Liver (tissue), 9 donors: ENCODE data around the gene CCR9. TPM values are rescaled to one million over a fixed set of nuclear protein-coding genes. Genes with fewer than 3 reads are reported as not detected.

Experiments used
- DNase-seq: peaks from one replicate; pipeline ENCODE4 v3.0.0-alpha.2; 2017; ENCODE audit warnings: low spot score
- H3K27ac ChIP-seq, 2 donors: one replicate each; pipeline ENCODE4 v1.7.0; 2013; ENCODE audit warnings: inconsistent platforms in 2 of 2, low read length in 2 of 2, control low read depth in 1 of 2, low read depth in 1 of 2, mild to moderate bottlenecking in 1 of 2
- H3K27me3 ChIP-seq, 4 donors: one replicate each; pipeline versions ENCODE4 v1.6.1 to v1.7.0; 2013; ENCODE audit warnings: low read length in 3 of 4, inconsistent platforms in 1 of 4, mild to moderate bottlenecking in 1 of 4, moderate library complexity in 1 of 4; ENCODE audit not compliant: control insufficient read depth in 4 of 4, insufficient read depth in 4 of 4
- H3K36me3 ChIP-seq, 4 donors: one replicate each; pipeline versions ENCODE4 v1.6.1 to v1.7.0; 2013; ENCODE audit warnings: low read length in 3 of 4, mild to moderate bottlenecking in 3 of 4, low read depth in 1 of 4, moderate library complexity in 1 of 4; ENCODE audit not compliant: control insufficient read depth in 4 of 4, insufficient read depth in 3 of 4
- H3K4me1 ChIP-seq, 4 donors: one replicate each; pipeline versions ENCODE4 v1.6.1 to v1.7.0; 2013; ENCODE audit warnings: low read length in 3 of 4, mild to moderate bottlenecking in 3 of 4, moderate library complexity in 1 of 4; ENCODE audit not compliant: control insufficient read depth in 4 of 4, insufficient read depth in 4 of 4
- H3K4me3 ChIP-seq, 3 donors: one replicate each; pipeline versions ENCODE4 v1.6.1 to v1.7.0; 2013; ENCODE audit warnings: low read length in 3 of 3, control low read depth in 1 of 3, low read depth in 1 of 3, mild to moderate bottlenecking in 1 of 3
- H3K9ac ChIP-seq, 2 donors: one replicate each; pipeline ENCODE4 v1.7.0; 2013; ENCODE audit warnings: low read length in 2 of 2, mild to moderate bottlenecking in 2 of 2, moderate library complexity in 2 of 2, control low read depth in 1 of 2, low read depth in 1 of 2
- H3K9me3 ChIP-seq, 4 donors: one replicate each; pipeline versions ENCODE4 v1.6.1 to v1.7.0; 2013; ENCODE audit warnings: low read length in 3 of 4; ENCODE audit not compliant: control insufficient read depth in 4 of 4
- EGR1 ChIP-seq, 2 donors: IDR thresholded peaks; 2 replicates each; pipeline ENCODE4 v1.6.1; 2016 to 2018; ENCODE audit warnings: antibody characterized with exemption in 2 of 2, low read depth in 2 of 2
- FOXA1 ChIP-seq: IDR thresholded peaks from 2 replicates; pipeline ENCODE4 v1.6.1; 2016; ENCODE audit warnings: antibody characterized with exemption
- FOXA2 ChIP-seq: IDR thresholded peaks from 2 replicates; pipeline ENCODE4 v1.6.1; 2016; ENCODE audit warnings: antibody characterized with exemption
- GABPA ChIP-seq, 2 donors: IDR thresholded peaks in 1 of 2; conservative IDR thresholded peaks in 1 of 2; 2 replicates each; pipeline ENCODE4 v1.6.1; 2016; ENCODE audit warnings: antibody characterized with exemption in 2 of 2, mild to moderate bottlenecking in 1 of 2, moderate library complexity in 1 of 2
- HNF4A ChIP-seq, 2 donors: conservative IDR thresholded peaks; 2 replicates each; pipeline ENCODE4 v1.6.1; 2016; ENCODE audit warnings: antibody characterized with exemption in 2 of 2, mild to moderate bottlenecking in 2 of 2
- HNF4G ChIP-seq: IDR thresholded peaks from 2 replicates; pipeline ENCODE4 v1.6.1; 2016; ENCODE audit warnings: antibody characterized with exemption
- JUND ChIP-seq, 2 donors: IDR thresholded peaks; 2 replicates each; pipeline ENCODE4 v1.6.1; 2016; ENCODE audit warnings: antibody characterized with exemption in 2 of 2
- NR2F2 ChIP-seq: IDR thresholded peaks from 2 replicates; pipeline ENCODE4 v1.6.1; 2016; ENCODE audit warnings: antibody characterized with exemption
- RAD21 ChIP-seq, 2 donors: IDR thresholded peaks; 2 replicates each; pipeline ENCODE4 v1.6.1; 2016; ENCODE audit warnings: antibody characterized with exemption in 2 of 2, mild to moderate bottlenecking in 2 of 2
- RXRA ChIP-seq, 2 donors: IDR thresholded peaks; 2 replicates each; pipeline ENCODE4 v1.6.1; 2017 to 2018; ENCODE audit warnings: antibody characterized with exemption in 2 of 2, mild to moderate bottlenecking in 1 of 2
- SP1 ChIP-seq: IDR thresholded peaks from 2 replicates; pipeline ENCODE4 v1.6.1; 2018; ENCODE audit warnings: antibody characterized with exemption, mild to moderate bottlenecking
- TAF1 ChIP-seq: conservative IDR thresholded peaks from 2 replicates; pipeline ENCODE4 v1.6.1; 2016; ENCODE audit warnings: antibody characterized with exemption, mild to moderate bottlenecking
- YY1 ChIP-seq: IDR thresholded peaks from 2 replicates; pipeline ENCODE4 v1.6.1; 2016; ENCODE audit warnings: antibody characterized with exemption, mild to moderate bottlenecking
- WGBS: extraction: QIAGEN DNeasy Blood & Tissue Kit; methylation state at CpG from one replicate; pipeline ENCODE4 v1.1.7; 2013; 5-methylcytosine and 5-hydroxymethylcytosine counted together
- polyA plus RNA-seq, 2 donors: library from polyadenylated mRNA; stranded (reverse) in 1 of 2; unstranded in 1 of 2; fragments of 200-250 nt in 1 of 2; fragments of >200 nt in 1 of 2; fragmentation: Nextera tagmentation in 1 of 2; extraction: Ambion mirVana in 1 of 2; gene quantifications; one replicate each; pipeline versions ENCODE4 v1.2.1 to v1.2.3, GENCODE V29; 2013 to 2015
- total RNA-seq, 2 donors: library from RNA; depleted of rRNA; stranded (reverse); fragments of >200 nt; gene quantifications; one replicate each; pipeline ENCODE4 v1.2.3, GENCODE V29; 2014
- TF ChIP-seq, protein P1 (sequence below): IDR thresholded peaks from 2 replicates; pipeline ENCODE4 v1.6.1; 2016; ENCODE audit warnings: antibody characterized with exemption
- TF ChIP-seq, protein P2 (sequence below): IDR thresholded peaks from 2 replicates; pipeline ENCODE4 v1.6.1; 2016; ENCODE audit warnings: antibody characterized with exemption
- TF ChIP-seq, protein P3 (sequence below): IDR thresholded peaks from 2 replicates; pipeline ENCODE4 v1.6.1; 2016; ENCODE audit warnings: antibody characterized with exemption, mild to moderate bottlenecking
- TF ChIP-seq, protein P4 (sequence below): fragments of 150-350 bp; IDR thresholded peaks from 2 replicates; pipeline ENCODE4 v1.5.1; 2017; ENCODE audit warnings: improper control_type of control experiment, low read depth, low read length; ENCODE audit not compliant: missing input control
- donor health status: healthy.
- donor health status: healthy.
- donor health status: healthy.
- donor health status: healthy.
- donor health status: healthy.

Gene CCR9
- total and polyA plus RNA-seq, 4 donors = 0.28 TPM; not detected in 3

DNA sequence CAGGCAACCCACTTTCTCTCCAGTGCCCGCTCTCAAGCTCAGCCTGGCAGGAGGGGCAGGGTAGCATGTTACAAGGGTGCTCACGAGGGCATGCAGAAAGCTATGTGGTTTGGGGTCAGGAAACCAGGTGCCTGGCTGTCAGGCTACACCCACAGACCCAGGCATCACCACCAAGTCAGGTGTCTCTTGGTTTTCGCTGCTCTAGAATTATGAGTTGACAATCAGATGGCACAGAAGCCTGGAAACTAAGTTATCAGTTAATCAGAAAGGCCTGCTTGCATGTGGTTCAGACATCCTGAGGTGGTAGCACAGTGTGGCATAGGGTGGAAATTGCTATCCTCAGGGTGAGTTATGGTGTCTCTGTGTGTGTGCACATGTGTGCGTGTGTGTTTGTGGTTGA, 16.2 kb upstream of the CCR9 start:
- Histone ChIP-seq H3K36me3 (no peaks in the 10 kb centered on the region), H3K27me3 (no peaks in the 10 kb centered on the region), H3K9me3 (no peaks in the 10 kb centered on the region), H3K27ac (no peak overlapping the region), H3K9ac (no peak overlapping the region), H3K4me3 (no peak overlapping the region), H3K4me1 (no peaks in the 10 kb centered on the region)
- TF ChIP-seq EGR1 (IDR thresholded peaks at IDR 0.05; ENCODE audit: low read depth in 2 of 2) (no peak), NR2F2 (no peak), RAD21 (IDR thresholded peaks at IDR 0.05) (no peak), TAF1 (no peak), FOXA1 (no peak), SP1 (no peak), HNF4A (conservative IDR thresholded peaks at IDR 0.05) (no peak), YY1 (no peak), JUND (IDR thresholded peaks at IDR 0.05) (no peak), GABPA (IDR thresholded peaks at IDR 0.05 in 1 of 2, conservative IDR thresholded peaks at IDR 0.05 in 1 of 2) (no peak), HNF4G (no peak), FOXA2 (no peak)
- TF ChIP-seq, protein P1, sequence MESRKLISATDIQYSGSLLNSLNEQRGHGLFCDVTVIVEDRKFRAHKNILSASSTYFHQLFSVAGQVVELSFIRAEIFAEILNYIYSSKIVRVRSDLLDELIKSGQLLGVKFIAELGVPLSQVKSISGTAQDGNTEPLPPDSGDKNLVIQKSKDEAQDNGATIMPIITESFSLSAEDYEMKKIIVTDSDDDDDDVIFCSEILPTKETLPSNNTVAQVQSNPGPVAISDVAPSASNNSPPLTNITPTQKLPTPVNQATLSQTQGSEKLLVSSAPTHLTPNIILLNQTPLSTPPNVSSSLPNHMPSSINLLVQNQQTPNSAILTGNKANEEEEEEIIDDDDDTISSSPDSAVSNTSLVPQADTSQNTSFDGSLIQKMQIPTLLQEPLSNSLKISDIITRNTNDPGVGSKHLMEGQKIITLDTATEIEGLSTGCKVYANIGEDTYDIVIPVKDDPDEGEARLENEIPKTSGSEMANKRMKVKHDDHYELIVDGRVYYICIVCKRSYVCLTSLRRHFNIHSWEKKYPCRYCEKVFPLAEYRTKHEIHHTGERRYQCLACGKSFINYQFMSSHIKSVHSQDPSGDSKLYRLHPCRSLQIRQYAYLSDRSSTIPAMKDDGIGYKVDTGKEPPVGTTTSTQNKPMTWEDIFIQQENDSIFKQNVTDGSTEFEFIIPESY = no peak
- TF ChIP-seq, protein P2, sequence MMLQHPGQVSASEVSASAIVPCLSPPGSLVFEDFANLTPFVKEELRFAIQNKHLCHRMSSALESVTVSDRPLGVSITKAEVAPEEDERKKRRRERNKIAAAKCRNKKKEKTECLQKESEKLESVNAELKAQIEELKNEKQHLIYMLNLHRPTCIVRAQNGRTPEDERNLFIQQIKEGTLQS = no peak
- TF ChIP-seq, protein P3, sequence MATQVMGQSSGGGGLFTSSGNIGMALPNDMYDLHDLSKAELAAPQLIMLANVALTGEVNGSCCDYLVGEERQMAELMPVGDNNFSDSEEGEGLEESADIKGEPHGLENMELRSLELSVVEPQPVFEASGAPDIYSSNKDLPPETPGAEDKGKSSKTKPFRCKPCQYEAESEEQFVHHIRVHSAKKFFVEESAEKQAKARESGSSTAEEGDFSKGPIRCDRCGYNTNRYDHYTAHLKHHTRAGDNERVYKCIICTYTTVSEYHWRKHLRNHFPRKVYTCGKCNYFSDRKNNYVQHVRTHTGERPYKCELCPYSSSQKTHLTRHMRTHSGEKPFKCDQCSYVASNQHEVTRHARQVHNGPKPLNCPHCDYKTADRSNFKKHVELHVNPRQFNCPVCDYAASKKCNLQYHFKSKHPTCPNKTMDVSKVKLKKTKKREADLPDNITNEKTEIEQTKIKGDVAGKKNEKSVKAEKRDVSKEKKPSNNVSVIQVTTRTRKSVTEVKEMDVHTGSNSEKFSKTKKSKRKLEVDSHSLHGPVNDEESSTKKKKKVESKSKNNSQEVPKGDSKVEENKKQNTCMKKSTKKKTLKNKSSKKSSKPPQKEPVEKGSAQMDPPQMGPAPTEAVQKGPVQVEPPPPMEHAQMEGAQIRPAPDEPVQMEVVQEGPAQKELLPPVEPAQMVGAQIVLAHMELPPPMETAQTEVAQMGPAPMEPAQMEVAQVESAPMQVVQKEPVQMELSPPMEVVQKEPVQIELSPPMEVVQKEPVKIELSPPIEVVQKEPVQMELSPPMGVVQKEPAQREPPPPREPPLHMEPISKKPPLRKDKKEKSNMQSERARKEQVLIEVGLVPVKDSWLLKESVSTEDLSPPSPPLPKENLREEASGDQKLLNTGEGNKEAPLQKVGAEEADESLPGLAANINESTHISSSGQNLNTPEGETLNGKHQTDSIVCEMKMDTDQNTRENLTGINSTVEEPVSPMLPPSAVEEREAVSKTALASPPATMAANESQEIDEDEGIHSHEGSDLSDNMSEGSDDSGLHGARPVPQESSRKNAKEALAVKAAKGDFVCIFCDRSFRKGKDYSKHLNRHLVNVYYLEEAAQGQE = no peak
- TF ChIP-seq, protein P4, sequence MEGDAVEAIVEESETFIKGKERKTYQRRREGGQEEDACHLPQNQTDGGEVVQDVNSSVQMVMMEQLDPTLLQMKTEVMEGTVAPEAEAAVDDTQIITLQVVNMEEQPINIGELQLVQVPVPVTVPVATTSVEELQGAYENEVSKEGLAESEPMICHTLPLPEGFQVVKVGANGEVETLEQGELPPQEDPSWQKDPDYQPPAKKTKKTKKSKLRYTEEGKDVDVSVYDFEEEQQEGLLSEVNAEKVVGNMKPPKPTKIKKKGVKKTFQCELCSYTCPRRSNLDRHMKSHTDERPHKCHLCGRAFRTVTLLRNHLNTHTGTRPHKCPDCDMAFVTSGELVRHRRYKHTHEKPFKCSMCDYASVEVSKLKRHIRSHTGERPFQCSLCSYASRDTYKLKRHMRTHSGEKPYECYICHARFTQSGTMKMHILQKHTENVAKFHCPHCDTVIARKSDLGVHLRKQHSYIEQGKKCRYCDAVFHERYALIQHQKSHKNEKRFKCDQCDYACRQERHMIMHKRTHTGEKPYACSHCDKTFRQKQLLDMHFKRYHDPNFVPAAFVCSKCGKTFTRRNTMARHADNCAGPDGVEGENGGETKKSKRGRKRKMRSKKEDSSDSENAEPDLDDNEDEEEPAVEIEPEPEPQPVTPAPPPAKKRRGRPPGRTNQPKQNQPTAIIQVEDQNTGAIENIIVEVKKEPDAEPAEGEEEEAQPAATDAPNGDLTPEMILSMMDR = no peak
- DNase-seq = no peak
- WGBS = 87% methylated on average over 4 of the region's 4 CpGs

DNA sequence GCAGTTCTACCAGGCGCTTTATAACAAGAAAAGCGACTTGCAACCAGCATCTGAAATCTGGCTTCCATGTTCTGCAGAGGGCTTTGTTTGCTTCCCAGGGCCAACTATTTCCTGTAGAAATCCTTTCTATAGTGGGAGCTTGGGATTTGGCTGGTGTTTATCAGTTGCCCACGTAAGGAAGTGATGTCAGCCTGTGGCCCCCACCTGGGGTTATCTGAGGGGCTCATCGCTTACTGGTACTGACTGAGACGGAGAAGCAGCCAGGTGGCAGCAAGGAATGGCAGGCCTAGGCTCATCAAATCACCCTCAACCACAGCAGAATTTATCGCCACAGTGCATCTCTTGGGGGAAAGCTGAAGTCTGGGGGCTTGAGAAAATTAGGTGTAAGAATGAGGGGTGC, 14.6 kb upstream of the CCR9 start:
- no peak overlapping the region for H3K9ac ChIP-seq
- H3K27me3 ChIP-seq = no peaks in the 10 kb centered on the region
- TF ChIP-seq HNF4G (no peak), YY1 (no peak), RXRA (IDR thresholded peaks at IDR 0.05) (no peak), HNF4A (conservative IDR thresholded peaks at IDR 0.05) (no peak)
- TF ChIP-seq, protein P2 = no peak
- TF ChIP-seq, protein P4 = no peak
- no peak for DNase-seq
- no peaks in the 10 kb centered on the region for H3K36me3 ChIP-seq
- no peak overlapping the region for H3K27ac ChIP-seq
- H3K4me3 ChIP-seq = no peak overlapping the region
- WGBS = 86% methylated on average over 6 of the region's 6 CpGs
- no peaks in the 10 kb centered on the region for H3K4me1 ChIP-seq
- no peaks in the 10 kb centered on the region for H3K9me3 ChIP-seq
